Measurements from ENCODE around the gene CELF2.

CELF2 gene

GRCh38 chr10:11208908-11209829, 191.5 kb downstream of the CELF2 start:
- H3K27ac ChIP-seq, result no peak overlapping the region
- TF ChIP-seq, protein P1, sequence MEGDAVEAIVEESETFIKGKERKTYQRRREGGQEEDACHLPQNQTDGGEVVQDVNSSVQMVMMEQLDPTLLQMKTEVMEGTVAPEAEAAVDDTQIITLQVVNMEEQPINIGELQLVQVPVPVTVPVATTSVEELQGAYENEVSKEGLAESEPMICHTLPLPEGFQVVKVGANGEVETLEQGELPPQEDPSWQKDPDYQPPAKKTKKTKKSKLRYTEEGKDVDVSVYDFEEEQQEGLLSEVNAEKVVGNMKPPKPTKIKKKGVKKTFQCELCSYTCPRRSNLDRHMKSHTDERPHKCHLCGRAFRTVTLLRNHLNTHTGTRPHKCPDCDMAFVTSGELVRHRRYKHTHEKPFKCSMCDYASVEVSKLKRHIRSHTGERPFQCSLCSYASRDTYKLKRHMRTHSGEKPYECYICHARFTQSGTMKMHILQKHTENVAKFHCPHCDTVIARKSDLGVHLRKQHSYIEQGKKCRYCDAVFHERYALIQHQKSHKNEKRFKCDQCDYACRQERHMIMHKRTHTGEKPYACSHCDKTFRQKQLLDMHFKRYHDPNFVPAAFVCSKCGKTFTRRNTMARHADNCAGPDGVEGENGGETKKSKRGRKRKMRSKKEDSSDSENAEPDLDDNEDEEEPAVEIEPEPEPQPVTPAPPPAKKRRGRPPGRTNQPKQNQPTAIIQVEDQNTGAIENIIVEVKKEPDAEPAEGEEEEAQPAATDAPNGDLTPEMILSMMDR (conservative IDR thresholded peaks at IDR 0.05), result no peak

DNA sequence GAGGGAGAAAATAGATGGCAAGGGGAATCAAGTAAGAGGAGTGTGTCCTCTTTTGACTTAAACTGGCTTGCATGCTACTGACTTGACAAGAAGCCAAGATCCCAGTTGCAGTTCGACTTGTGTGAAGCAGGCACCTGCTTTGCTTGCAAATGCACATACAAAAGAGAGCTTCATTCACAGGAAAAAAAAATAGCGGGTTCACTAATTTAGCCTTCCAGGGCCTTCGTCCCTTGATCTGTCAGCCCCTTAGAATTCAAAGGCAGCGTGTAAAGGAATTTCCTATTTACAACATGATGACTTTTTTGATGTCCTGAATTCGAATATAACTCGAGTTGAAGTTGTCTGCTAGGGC, 192.1 kb downstream of the CELF2 start:
- no peak overlapping the region for H3K27ac ChIP-seq
- TF ChIP-seq, protein P1 (conservative IDR thresholded peaks at IDR 0.05), result no peak

DNA sequence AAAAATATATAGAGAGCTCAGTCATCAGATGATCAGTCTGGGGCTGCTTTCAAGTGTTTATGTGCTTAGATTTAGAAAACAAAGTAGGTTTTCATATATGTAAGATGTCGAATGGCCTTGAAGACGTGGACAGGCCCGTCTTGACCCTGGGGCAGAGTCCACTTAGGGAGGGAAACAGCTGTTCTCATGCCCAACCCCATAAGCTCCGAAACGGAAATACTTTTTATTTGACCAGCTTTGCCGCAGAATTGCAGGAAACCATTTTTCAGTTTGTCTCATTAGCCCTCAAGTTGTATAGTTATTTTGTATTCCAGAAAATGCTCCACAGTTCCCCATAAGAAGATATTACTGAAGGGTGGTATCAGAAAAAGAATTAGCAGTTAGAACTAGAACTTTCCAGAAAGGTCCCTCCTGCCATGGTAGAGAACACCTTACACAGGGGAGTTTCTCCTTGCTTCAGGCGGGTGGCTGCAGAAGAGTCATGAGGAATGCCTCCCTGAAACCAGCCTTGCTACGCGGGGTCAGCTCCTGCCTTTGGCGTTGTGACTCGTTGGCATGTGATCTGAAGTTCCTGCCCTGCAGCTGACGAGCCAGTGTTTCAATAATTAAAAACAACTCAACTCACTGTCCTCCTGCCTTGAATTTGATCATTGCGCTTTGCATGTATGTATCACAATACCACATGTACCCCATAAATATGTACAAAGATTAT, 192.7 kb downstream of the CELF2 start:
- TF ChIP-seq, protein P1 (conservative IDR thresholded peaks at IDR 0.05), result no peak
- no peak overlapping the region for H3K27ac ChIP-seq

GRCh38 chr10:11212288-11213085, 194.8 kb downstream of the CELF2 start:
- TF ChIP-seq, protein P1 (conservative IDR thresholded peaks at IDR 0.05), result no peak
- H3K27ac ChIP-seq, result no peak overlapping the region

DNA sequence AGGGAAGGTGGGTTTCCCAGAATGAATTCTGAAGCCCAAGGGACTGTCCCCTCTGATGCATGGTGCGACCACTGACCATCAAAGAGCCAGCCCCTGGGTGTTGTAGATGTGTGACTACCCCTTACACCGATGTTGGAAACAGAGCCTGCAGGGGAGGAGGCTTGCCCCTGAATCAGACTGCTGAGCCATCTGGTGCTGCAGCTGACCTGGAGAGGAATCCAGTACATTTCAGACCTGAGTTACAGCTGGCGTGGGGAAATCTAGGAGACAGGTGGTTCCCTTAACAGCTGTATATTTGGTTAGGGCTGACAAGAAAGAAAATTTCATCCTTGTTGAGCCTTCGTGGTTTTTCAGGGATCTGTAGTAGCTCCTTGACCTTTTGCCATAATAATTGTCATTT, 195.5 kb downstream of the CELF2 start:
- TF ChIP-seq, protein P1 (conservative IDR thresholded peaks at IDR 0.05), result no peak
- H3K27ac ChIP-seq, result no peak overlapping the region

- H3K27ac ChIP-seq, result no peak overlapping the region
- TF ChIP-seq, protein P1 (conservative IDR thresholded peaks at IDR 0.05), result no peak
Measured at GRCh38 chr10:11214407-11214806, 196.7 kb downstream of the CELF2 start.

DNA sequence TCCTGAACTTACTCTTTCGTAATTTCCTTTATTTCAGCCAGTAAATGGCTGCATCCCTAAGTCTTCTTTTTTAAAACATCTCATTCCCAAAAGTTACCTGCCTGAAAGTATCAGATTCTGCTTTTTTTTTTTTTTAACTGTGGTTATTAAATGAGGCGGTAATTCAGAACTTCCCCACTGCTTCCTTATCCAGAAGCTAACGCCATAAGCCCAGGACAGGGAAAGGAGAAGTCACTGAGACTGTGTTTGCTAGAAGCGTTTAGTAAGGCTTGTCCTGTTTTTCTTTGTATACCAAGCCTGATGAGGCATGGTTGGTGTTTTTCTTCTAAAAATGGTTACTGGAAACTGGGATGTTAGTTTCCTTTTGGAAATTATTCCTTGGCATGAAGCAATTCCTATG, 197.8 kb downstream of the CELF2 start:
- H3K27ac ChIP-seq, result no peak overlapping the region
- TF ChIP-seq, protein P1 (conservative IDR thresholded peaks at IDR 0.05), result no peak
